Measurements from ENCODE around the gene SPAAR.
A peak's percentile ranks its signal among the peaks of the same experiment; 100 is the strongest.
"Not testable (repeated sequence)": the region's sequence is repeated elsewhere in the genome, so short reads cannot be mapped to it uniquely, and the experiment has no call there.

SPAAR gene

GRCh38 chr9:35905051-35905781 is 4.1 kb upstream of the SPAAR start:
- DNase-seq, result no peak

- no peak for DNase-seq
Observed at GRCh38 chr9:35905912-35906679, 3.2 kb upstream of the SPAAR start, which contains the start of gene HRCT1. Gene HRCT1, plus strand, starts transcription at chr9:35906202. Its CDS starts 86 bp downstream, at chr9:35906288.

GRCh38 chr9:35906923-35907699 is 2.2 kb upstream of the SPAAR start:
- DNase-seq, result peak; percentile 94

DNA sequence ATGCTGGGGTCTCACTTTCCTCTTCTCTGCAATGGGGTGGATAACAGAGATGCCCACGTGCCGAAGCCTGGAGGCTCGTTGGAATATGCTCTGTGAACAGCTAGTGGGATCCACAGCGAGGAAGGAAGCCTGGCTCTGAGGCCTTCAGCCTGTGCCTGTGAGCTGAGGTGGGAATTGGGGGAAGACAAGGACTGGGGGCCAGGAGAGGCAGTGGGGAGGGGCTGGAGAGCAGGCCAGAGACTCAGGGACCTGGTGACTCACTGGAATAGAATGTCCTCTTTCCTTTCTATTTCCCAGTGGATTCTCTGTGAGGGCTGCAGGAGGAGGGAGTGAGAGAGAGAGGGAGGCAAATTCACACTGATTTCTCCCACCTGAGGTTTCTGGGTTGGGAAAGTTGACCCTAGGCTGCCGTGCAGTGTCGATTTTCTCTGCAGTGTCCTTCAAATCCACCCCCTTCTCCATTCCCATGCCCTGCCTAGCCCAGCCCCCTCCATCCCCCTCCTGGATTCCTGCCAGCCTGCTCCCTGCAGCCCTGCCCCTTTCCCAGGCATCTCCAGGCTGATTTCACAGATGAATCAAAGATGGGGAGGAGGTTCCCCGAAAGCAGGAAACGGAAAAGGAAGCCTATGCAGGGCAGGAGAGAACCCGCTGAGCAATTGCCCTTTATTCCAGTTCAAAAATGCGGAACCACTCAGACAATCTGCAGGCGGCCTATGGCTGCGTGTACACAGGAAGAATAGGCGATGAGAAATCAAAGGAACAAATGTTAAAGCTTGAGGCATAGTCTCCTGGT is 1.4 kb upstream of the SPAAR start:
- DNase-seq, result peak; percentile 75

- peak; percentile 34 for DNase-seq
Observed at GRCh38 chr9:35908504-35909125, 675 bp upstream of the SPAAR start.

GRCh38 chr9:35909687-35910612 is 660 bp downstream of the SPAAR start:
- DNase-seq, result no peak

- DNase-seq, result peak; percentile 56
Observed at GRCh38 chr9:35910613-35911359, 1.5 kb downstream of the SPAAR start.

- DNase-seq, result no peak
Observed at GRCh38 chr9:35911690-35912089, 2.4 kb downstream of the SPAAR start.

GRCh38 chr9:35912791-35913400 is 3.6 kb downstream of the SPAAR start:
- no peak for DNase-seq

DNA sequence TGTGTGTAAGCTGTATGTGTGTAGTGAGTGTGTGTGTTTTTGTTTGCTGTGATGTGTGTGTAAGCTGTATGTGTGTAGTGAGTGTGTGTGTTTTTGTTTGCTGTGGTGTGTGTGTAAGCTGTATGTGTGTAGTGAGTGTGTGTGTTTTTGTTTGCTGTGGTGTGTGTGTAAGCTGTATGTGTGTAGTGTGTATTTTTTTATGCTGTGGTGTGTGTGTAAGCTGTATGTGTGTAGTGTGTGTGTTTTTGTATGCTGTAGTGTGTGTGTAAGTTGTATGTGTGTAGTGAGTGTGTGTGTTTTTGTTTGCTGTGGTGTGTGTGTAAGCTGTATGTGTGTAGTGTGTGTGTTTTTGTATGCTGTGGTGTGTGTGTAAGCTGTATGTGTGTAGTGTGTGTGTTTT is 4.1 kb downstream of the SPAAR start:
- DNase-seq, result not testable (repeated sequence)

DNA sequence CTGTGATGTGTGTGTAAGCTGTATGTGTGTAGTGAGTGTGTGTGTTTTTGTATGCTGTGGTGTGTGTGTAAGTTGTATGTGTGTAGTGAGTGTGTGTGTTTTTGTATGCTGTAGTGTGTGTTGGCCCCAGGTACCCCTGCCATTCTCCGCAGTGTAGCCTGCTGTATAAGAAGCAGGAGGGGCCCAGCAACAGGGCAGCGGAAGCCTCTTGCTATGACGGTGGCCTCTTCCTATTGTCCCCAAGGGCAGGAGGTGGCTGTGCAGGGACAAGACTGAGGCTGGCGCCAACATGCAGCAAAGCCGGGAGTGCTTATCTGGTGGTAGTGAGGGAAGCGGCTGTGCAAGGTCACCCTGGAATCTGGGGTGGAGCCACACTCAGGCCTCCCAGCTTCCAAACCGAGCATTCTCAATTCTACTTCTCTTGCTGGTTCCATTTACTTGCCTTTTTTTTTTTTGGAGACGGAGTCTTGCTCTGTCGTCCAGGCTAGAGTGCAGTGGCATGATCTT is 5.1 kb downstream of the SPAAR start:
- DNase-seq, result no peak

- no peak for DNase-seq
Observed at GRCh38 chr9:35915681-35916294, 6.5 kb downstream of the SPAAR start.

DNA sequence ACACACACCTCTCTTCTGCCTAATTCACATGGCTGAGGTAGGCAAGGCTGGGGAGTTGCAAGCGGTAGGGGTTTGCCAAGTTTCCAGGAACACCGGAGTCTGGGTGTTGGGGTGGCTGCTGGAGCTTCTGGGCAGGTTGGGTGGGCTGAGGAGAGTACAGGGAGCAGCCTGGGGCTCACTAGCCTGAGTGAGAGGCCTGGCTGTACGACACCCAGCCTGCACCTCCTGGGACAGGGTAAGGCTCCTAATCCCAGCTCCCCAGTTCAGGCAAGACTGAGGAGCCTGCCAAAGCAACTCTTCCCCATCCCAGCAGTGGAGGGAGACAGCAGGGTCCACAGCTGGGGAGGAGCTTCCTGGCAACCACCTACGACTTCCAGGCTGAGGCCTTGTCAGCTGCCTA is 8.0 kb downstream of the SPAAR start:
- peak; percentile 45 for DNase-seq

GRCh38 chr9:35918780-35919179 is 9.5 kb downstream of the SPAAR start:
- no peak for DNase-seq

DNA sequence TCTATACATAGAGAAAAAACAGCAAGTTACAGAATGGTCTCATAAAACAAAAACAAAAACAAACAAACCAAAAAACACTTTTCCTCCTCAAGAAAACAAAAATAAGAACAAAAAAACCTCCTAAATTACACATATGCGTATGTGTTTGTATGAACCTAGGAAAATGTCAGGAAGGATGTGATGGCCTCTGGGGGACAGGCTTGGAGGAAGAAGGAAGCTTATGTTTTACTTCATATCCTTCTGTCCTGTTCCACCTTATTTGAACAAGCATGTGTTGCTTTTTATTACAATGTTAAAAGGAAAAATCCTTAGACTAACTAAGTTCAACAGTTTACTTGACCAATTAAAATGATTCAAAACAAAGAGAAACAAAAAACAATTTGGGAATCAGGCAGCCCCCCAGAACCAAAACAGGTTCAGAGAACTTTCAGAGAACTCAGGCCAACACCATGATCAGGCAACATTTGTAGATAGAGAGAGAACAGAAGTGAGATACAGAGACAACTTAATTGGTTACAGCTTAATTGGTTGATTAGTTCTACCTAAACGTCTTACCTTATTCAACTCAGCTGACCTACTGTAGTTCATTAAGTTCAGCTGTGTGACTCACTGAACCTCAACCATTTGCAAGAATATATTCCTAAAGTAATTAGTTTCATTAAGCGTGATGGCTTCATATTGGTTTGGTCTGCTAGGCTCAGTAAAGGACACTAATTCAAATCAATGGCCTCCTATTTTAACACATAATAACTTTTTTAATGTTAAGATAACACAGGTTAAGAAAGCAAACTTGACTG is 10.1 kb downstream of the SPAAR start:
- no peak for DNase-seq

DNA sequence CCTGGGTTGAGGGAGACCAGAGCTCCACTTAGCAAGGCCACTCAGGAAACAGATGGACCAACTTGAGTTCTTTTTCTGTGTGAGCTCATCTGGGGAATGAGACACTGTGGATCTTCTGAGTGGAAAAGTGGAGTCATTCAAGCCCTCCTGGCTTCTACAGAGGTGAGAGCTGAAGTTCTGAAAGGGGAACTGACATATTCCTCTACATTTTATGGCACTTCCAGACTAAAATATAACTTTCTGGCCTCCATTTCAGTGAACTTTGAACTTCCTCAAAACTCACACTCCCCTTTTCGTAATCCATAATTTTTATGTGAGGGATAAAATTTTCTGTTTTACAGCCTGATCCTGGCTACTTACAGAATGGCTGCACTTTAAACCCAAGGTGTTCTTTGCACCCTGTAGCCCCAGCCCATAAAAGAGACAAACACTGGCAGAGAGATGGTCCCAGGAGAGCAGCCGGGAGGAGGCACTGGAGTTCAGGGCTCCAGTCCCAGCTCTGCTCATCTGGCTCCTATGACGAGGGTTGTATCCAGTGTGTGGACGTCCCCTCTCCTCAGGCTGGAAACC is 10.8 kb downstream of the SPAAR start:
- DNase-seq, result no peak

GRCh38 chr9:35923598-35923926 is 14.3 kb downstream of the SPAAR start:
- no peak for DNase-seq

Measured in NCI-H82 (cell line).